ENCODE data around the gene LMF1.
A peak's percentile ranks its signal among the peaks of the same experiment; 100 is the strongest.

Gene LMF1

DNA sequence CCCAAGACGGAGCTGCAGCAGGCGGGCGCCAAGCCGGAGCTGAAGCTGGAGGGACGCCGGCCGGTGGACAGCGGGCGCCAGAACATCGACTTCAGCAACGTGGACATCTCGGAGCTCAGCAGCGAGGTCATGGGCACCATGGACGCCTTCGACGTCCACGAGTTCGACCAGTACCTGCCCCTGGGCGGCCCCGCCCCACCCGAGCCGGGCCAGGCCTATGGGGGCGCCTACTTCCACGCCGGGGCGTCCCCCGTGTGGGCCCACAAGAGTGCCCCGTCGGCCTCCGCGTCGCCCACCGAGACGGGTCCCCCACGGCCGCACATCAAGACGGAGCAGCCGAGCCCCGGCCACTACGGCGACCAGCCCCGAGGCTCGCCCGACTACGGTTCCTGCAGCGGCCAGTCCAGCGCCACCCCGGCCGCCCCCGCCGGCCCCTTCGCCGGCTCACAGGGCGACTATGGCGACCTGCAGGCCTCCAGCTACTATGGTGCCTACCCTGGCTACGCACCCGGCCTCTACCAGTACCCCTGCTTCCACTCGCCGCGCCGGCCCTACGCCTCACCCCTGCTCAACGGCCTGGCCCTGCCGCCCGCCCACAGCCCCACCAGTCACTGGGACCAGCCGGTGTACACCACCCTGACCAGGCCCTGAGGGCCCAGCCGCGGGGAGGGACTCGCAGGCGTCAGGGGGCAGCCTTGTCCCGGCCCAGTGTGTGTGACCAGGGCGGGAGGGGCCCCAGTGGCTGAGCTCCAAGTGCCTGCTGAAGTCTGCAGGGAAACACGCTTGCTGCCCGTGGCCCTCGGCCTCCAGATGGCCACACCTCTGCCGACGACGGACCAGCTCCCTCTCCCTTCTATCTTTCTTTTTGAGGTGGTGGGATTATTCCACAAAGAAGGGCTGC is 14.2 kb upstream of the LMF1 start:
- DNase-seq (ENCODE audit: low spot score): no peak

DNA sequence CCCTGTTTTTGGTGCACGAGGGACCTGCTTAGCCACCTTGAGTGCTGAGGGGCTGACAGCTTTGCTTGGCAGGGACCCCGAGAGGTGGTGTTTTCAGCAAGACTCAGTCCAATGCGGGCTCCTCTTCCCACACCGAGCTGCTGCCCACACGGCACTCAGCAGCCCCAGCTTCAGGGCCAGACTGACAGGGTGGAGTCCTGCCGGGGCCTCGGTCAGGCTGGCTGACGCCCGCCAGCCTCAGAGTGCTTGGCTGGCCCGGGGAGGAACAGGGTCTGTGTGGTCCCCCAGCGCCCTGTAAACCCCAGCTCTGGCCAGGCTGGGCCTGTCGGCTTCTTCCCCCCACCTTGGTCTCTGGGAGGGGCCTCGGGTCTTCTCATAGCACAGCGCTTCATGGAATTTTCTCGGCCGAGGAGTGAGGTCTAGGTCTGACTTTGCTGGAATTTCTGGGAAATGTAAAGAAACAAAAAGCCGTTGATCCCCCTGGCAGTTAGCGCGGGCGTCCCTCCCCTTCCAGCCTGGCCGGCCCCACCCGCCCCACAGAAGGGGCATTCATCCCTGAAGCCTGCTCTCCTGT is 13.4 kb upstream of the LMF1 start:
- no peak for DNase-seq (ENCODE audit: low spot score)

DNA sequence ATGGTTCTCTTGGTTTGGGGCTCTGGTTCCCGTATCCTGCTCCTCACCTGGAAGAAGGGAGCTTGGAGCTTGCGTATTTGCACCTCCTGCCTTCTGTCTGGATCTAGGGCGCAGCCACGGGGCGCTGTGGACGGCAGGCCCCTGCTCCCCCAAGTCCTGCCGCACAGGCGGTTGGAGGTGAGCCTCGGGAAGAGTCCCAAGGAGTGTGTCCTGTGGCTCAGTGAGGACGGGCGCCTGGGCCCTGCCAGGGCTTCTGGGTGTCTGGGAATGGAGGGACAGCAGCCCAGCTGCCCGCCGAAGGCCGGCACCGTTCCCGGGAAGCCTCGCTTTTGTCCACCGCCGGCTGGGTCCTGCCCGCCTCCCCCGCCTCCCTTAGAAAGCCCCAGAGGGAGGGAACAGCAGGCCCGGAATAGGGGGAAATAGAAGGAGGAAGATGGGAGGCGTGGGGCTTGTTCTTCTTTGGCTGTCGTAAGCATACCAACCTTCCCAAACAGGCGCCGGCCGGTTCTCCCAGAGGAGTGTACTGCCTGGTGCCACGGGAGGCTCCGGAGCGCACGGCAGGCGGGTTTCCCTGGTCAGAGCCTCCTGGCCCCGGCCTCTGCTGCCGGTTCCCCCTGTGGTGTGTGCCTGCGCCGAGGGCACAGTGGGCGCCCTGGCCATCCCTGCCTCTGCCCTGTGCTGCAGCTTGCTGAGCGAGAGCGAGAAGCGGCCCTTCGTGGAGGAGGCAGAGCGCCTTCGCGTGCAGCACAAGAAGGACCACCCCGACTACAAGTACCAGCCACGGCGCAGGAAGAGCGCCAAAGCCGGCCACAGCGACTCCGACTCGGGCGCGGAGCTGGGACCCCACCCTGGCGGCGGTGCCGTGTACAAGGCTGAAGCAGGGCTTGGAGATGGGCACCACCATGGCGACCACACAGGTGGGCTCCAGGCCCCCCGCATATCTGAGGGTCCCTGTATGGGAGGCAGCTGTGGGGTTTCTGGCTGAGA is 12.6 kb upstream of the LMF1 start:
- no peak for DNase-seq (ENCODE audit: low spot score)

DNA sequence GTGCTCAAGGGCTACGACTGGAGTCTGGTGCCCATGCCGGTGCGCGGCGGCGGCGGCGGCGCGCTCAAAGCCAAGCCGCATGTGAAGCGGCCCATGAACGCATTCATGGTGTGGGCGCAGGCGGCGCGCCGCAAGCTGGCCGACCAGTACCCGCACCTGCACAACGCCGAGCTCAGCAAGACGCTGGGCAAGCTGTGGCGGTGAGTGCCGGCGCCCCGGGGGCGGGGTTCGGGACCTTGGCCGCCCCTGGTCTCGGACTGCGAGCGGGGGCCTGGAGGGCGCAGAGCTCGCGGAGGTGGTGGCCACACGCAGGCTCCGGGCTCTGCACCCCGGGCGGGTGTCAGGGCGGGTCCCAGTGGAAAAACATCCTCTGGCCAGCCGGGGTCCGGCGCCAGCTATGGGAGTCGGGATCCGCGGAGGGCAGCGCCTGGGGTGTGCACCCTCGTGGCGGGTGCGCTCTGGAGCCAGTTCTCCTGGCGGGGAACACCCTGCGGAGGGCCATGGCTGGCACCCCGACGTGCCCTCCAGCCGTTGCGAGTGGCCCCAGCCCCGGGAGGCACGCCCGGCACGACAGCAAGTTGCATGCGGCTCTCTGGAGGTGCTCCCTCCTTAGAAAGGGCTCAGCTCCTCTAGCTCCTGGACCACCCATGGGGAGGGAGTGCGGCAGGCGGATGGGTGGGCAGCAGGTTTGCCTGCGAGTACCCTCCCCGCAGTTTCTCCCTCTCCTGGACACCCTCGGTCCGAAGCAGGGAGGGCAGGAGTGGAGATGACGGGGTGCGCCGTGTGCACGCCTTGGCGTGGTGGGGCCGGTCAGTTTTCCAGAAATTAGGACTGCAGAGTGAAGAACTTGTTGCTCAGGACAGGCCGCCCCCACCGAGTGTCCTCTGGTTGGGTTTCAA is 11.6 kb upstream of the LMF1 start:
- no peak for DNase-seq (ENCODE audit: low spot score)

DNA sequence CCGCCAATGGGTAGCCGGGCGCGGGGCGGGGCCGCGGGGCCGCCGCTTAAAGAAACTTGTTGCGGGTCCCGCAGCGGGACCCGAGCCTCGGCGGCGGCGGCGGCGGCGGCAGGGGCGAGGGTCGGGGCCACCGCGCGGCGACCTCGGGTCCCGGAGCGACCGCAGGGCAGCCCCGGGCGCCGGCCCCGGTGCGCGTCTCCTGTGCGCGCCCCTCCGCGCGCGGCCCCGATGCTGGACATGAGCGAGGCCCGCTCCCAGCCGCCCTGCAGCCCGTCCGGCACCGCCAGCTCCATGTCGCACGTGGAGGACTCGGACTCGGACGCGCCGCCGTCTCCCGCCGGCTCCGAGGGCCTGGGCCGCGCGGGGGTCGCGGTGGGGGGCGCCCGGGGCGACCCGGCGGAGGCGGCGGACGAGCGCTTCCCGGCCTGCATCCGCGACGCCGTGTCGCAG is 10.9 kb upstream of the LMF1 start, which contains the start of gene SOX8:
TSS of gene SOX8 (plus strand) at position 76 of the 450 bp plus-strand sequence. CDS start at position 229, 153 bp downstream.
- DNase-seq (ENCODE audit: low spot score): no peak

DNA sequence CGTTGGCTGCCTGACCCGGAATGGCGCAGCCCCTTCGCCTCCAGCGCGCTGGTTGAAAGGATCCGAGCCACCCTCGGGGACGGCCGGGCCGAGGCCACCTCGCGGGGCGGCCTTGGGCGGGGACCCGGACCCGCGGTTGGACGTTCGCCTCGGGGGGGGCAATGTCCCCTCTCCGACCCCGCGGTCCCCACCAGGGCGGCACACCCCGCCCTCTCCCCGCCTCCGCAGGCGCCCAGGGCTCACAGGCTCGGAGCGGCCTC is 9.7 kb upstream of the LMF1 start:
- DNase-seq (ENCODE audit: low spot score): no peak

DNA sequence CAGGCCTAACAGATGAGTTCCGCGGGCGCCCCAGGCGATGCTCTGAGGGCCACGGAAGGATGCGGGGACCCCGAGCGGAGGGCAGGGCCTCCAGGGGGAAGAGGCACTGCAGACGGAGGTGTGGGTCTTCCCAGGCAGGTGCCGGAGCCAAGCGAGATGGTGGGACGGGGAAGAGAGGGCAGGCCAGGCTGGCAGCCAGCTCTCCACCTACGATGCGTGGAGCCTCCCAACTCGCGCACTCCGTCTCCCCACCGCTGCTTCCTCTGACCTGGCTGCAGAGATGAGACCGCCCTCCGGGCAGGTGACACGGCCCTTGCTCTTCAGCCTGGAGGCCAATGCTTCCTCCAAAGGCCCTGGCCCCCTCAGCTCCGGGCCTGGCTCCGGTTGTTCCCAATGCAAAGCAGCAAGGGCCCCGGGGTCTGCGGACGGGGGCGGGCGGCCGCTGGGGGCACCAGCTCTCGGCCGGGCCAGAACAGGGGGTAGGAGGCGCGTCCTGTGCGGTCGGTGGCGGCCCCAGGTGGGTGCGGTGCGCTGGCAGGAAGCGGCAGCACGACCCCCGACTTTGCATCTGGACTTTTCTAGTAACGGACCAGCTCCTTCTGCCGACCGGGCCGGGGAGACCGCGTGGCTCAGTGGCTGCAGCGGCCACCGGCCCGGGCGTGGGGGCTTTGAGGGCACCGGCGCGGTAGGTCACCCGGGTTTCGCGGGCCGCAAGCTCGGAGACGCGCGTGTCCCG is 9.2 kb upstream of the LMF1 start:
- DNase-seq (ENCODE audit: low spot score): no peak

DNA sequence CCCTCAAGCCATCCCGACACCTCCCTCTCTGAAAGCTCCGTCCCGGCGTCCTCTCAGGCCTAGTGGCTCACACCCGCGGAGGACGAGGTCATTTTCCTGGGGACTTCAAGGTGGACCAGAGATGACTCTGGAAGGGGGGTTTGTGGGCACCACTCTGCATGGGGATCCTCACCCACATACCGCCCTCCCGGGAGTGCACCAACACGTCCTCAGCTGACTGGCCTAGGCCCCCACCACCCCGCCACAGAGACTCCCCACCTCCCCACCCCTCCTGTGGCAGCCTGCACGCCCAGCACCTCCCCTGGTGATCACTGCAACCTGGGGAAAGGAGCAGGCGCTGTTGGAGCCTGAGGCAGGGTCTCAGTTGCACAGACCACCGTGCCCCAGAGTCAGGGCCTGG is 8.4 kb upstream of the LMF1 start:
- DNase-seq (ENCODE audit: low spot score): no peak

DNA sequence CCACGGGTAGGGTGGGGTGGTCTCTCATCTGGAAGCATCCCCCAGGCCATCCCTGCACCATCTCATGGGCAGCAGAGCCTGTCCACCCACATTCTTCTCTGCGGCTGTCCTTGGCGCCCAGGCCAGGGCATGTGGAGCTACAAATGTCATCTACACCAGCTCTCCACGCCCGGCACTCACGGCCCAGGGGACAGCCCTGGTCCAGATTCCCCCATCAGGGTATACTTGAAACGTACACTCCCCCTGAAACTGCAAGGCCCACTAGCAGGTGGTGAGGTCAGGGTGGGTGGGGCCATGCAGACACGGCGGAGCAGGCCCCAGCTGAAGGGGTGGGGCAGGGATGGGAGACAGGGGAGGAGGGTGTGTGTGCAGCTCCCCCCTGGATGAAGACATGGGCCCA is 7.6 kb upstream of the LMF1 start:
- DNase-seq (ENCODE audit: low spot score): no peak

DNA sequence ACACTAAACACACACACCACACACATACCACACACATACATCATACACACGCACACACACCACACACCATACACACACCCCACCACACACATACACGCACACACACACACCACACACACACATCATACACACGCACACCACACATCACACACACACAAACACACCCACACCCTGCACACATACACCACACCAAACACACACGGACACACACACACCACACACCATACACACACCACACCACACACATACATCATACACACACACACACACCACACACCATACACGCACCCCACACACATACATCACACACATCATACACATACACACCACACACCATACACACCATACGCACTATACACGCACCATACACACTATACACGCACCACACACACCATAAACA is 7.1 kb upstream of the LMF1 start:
- DNase-seq (ENCODE audit: low spot score): no peak

DNA sequence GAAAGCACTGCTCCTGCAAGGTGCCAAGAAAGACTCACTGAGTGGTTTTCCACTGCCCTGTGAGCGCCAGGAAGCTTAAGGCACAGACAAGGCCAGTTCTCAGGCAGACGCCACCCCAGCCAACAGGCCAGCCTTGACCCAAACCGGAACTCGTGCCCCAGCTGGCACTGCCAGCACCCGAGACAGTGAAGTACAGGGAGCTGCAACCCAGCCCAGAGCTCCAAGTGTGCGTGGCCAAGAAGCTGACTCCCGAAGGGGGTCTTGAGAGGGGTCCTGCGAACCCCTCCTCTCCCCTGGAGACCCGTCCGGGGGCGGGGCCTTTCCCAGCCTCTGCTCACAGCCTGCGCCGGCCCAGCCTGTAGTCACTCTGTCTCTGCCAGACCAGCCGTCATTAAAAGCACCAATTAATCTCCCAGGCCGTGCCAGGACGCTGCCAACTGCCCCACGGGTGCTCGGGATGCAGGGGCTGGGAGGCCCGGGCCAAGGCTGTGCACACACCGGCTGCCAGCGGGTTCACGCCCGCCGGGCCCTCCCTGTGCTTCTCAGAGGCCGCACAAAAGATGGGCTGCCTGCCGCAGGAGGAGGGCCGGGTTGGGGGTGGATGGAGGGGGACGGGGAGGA is 6.4 kb upstream of the LMF1 start:
- peak; percentile 33 for DNase-seq (ENCODE audit: low spot score)

DNA sequence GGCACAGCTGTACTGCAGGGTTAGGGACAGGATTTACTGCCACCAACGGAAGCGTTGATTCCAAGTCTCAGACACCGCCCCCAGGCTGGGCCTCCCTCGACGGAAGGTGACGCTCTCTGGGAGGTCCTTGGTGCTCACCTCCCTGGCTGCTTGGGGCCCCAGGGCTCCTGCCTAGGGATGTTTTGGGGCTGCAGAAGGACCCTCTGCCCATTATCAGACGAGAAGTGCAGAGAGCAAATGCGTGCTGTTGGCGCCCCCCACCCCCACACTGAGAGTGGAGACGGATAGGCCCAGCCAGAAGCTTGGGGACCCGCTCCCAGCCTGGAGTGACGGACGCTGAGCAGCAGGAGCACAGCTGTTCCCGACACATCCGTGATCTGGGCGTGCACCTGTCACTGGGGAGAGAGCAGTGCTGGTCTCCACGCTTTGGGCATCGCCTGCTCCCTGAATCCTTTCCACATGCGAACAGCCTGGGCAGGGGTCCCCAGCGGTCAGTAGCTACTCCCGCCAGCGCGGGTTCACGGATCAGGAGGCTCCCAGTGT is 5.7 kb upstream of the LMF1 start:
- DNase-seq (ENCODE audit: low spot score): no peak

DNA sequence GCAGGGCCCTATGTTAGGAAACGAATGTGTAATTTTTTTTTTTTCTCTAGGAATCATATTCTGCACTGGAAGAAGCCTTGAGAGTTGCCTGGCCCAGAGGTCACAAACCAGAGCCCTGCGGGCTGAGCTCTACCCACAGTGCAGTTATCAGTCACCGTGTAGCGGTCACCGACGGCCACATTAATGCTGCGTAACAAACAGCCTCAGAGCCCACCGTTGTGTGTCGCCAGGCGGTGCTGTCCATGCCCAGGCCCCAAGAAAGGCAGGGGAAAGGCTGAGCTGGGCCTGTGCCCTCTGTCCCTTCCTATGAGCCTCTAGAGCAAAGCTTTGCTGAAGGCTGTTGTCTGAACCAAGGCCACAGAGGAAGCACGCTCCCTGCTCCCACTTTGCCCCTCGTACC is 4.5 kb upstream of the LMF1 start:
- DNase-seq (ENCODE audit: low spot score): no peak

DNA sequence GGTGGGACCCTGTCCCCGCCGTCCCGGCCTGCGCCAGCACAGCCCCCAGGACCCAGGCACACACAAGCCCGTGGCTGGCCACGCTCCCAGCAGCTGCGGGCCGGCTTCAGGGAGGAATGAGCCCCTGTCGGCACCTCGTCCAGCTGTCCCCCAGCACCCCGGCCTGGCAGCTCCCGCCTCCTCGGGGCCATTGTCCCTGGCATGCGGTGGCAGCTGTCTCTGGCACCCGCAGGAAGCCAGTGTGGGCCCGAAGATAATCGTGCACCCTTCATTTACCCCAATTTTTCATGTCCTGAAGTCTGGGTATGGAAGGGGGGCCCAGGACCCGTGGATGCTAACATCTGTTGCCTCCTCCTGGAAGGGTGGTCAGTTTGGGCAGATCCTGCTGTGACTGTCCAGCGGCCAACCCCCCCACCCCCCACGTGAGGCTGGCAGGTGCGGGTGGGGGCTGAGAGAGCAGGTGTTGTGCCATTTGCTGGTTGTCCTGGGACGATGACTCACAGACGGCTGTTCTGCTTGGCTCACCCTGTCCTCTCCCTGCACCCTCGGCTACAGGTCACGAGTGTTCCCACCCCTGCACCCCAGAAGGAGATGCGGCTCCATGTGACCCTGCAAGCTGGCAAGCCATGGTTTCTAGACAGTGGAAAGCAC is 4.0 kb upstream of the LMF1 start:
- no peak for DNase-seq (ENCODE audit: low spot score)

DNA sequence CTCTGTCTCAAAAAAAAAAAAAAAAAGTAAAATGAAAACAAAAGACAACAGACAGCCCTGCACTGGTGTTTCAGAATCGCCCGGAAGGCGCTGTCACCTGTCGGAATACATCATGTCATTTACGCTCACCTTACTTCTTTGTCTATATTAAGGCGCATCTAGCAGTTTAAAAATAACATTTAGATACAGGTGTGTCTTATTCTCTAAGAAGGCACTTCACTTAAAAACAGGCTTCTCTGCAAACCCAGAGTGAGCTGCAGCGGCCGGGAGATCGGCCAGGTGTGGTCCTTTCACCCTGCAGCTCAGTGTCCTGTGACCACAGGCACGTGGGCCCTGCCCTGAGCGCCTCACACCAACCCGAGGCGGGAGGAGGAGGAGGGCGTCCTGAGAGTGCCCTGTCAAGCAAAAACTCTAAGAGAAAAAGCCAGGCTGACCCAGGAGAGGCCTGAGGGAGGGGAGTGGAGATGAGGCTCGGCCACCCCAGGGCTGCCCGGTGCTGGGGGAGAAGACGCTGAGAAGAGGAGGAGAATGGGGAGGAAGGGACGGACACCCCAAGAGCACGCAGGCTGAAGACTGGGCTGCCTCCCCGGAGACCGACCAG is 3.3 kb upstream of the LMF1 start:
- DNase-seq (ENCODE audit: low spot score): no peak

DNA sequence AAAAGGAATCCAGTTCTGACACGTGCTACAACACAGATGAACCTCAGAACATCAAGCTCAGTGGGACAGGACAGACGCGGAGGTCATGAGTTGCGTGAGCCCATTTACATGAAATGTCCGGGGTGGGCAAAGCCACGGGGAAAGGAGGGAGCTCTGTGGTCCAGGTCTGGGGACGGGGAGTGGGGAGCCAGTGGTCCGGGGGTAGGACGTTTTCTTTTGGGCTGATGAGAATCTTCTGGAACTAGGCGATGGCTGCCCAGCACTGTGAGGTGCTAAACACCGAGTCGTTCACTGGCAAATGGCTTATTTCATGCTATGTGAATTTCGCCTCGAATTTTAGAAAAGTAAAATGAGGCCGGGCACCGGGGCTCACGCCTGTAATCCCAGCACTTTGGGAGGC is 2.6 kb upstream of the LMF1 start:
- no peak for DNase-seq (ENCODE audit: low spot score)

DNA sequence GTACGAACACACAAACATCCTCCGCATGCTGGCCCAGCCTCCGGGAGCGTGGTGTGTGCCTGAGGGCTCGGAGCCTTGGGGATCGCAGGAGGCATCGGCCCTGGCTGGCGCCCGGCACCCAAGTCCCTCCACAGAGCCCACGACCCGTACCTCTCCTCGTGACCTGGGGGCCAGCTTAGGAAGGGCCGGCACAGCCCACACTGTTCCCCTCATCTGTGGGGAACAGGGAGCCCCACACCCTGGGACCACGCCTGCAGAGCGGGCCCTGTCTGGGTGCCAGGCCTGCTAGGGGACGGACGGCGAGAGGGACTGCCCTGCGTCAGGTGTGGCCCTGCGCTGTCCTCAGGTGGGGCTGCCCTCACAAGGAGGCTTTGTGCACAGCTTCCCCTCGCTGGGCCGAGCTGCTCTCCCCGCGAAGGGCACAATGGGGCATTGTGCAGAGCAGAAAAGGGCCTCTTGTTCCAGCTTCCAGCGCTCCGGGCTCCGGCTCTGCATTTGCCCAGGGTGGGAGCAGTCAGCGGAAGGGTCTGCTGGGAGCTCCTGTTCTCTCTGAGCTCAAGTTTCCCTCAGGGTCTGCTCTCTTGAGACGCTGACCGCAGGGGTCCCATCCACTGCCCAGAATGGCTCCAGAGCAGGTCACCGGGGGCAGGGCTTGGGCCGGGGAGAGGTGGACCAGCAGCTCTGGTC is 1.7 kb upstream of the LMF1 start:
- no peak for DNase-seq (ENCODE audit: low spot score)

DNA sequence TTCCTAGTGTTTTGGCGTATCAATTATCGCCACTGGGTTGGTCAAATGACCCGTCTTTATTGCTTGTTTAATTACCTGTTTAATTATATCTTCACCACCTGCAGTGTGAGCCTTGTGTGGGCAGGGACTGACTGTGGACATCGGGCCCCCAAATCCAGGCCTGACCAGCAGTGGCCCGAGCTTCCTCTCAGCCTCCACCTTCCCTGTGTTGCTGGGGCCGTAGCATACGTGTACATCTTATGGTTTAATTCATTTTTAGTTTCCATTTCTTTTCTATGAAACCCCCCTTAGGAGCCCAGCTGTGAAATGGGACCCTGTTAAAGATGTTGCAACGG is 1.2 kb upstream of the LMF1 start:
- DNase-seq (ENCODE audit: low spot score): no peak

DNA sequence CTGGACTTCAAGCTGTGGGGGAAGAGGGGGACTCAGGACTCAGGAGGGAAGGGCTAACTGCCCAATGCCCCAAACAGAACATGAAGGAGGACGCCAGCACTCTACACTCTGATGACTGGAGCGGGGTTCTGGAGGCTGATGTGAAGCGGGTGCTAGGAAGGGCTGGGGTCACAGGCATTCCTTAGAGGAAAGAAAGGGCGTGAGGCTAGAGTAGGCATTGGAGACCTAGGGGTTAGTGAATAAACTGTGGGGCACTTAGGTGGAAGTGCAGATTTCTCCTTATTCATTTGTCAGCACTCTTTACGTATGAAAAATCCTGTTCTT is 760 bp upstream of the LMF1 start:
- no peak for DNase-seq (ENCODE audit: low spot score)

Measured in cerebellar cortex (tissue), 1 donor.